HCT116 (cell line): ENCODE measurements around the gene LRRTM4. TPM values are rescaled to one million over a fixed set of nuclear protein-coding genes. Genes with fewer than 3 reads are reported as not detected.

ENCODE experiments used
- ATAC-seq: fragments of 200-7000 bp; cut with Tn5 transposase; 2 replicates; pipeline ENCODE4 v1.9.1; 2020; ENCODE audit warnings: mild to moderate bottlenecking, moderate library complexity
- BruUV-seq: library from RNA; stranded (reverse); fragments of 400-500 nt; replicated peaks from 2 replicates; lab custom pipeline; 2021; lab: Mats Ljungman, UMichigan
- CTCF ChIA-PET: fragments of 300-600 bp; sonication (Branson Sonifier 250); formaldehyde crosslinking; loops from one replicate; lab custom pipeline; 2021; ENCODE audit warnings: antibody characterized with exemption; lab: Charles Lee
- POLR2A ChIA-PET: fragments of 300-600, 350-600 bp; sonication (Branson Sonifier 250); formaldehyde crosslinking; loops from one replicate; lab custom pipeline; 2021; ENCODE audit warnings: antibody characterized with exemption; lab: Charles Lee
- RAD21 ChIA-PET, 2 experiments: fragments of 300-600 bp; sonication (Branson Sonifier 250); formaldehyde crosslinking; loops; one replicate each; lab custom pipeline; 2023; ENCODE audit warnings: low total read pairs in 2 of 2; ENCODE audit not compliant: uncharacterized antibody in 2 of 2, unreplicated experiment in 2 of 2, low non-redundant PET in 1 of 2; lab: Charles Lee
- DNase-seq: peaks from one replicate; pipeline ENCODE4 v3.0.0-alpha.2; 2010; ENCODE audit warnings: low read depth, low spot score
- H2AFZ ChIP-seq: fragments of 200-600 bp; shearing (Covaris generic), sonication (generic); 2 replicates; pipeline ENCODE4 v1.6.1; 2017; ENCODE audit warnings: low read depth, mixed run types, mixed read lengths, antibody characterized with exemption, low read length; ENCODE audit not compliant: poor library complexity, severe bottlenecking
- H3K27ac ChIP-seq: 2 replicates; pipeline ENCODE4 v1.5.1; 2012; ENCODE audit warnings: low read depth, low read length
- H3K27me3 ChIP-seq: fragments of 200-600 bp; sonication (generic); 2 replicates; pipeline ENCODE4 v1.6.1; 2016; ENCODE audit warnings: mixed run types, low read length, mixed read lengths; ENCODE audit not compliant: insufficient read depth
- H3K36me3 ChIP-seq, 2 experiments: fragments of 200-500 bp in 1 of 2; fragments of 200-600 bp in 1 of 2; sonication (Bioruptor generic) in 1 of 2; sonication (generic) in 1 of 2; 2 replicates each; pipeline versions ENCODE4 v1.5.1 to v1.6.1; 2014 to 2016; ENCODE audit warnings: low read length in 2 of 2, inconsistent platforms in 1 of 2, mixed read lengths in 1 of 2, mixed run types in 1 of 2; ENCODE audit not compliant: insufficient read depth in 2 of 2, control insufficient read depth in 1 of 2
- H3K4me1 ChIP-seq, 2 experiments: fragments of 200-600 bp in 1 of 2; sonication (generic) in 1 of 2; 2 replicates each; pipeline versions ENCODE4 v1.5.1 to v1.6.1; 2012 to 2017; ENCODE audit warnings: low read length in 2 of 2, inconsistent platforms in 1 of 2, mild to moderate bottlenecking in 1 of 2, mixed read lengths in 1 of 2, mixed run types in 1 of 2, moderate library complexity in 1 of 2; ENCODE audit not compliant: insufficient read depth in 2 of 2, control insufficient read depth in 1 of 2
- H3K4me2 ChIP-seq: fragments of 200-600 bp; sonication (generic); 2 replicates; pipeline ENCODE4 v1.6.1; 2017; ENCODE audit warnings: mixed run types, low read length, mixed read lengths
- H3K4me3 ChIP-seq, 2 experiments: fragments of 200-600 bp in 1 of 2; sonication (generic) in 1 of 2; replicated peaks in 1 of 2; 2 replicates each; pipeline ENCODE4 v1.5.1; 2011 to 2016; ENCODE audit warnings: low read length in 2 of 2, control low read depth in 1 of 2, low read depth in 1 of 2, mild to moderate bottlenecking in 1 of 2, mixed read lengths in 1 of 2, mixed run types in 1 of 2
- H3K79me2 ChIP-seq: fragments of 200-600 bp; sonication (generic); 2 replicates; pipeline ENCODE4 v1.6.1; 2017; ENCODE audit warnings: mild to moderate bottlenecking, mixed run types, low read length, moderate library complexity, mixed read lengths; ENCODE audit not compliant: insufficient read depth
- H3K9ac ChIP-seq: fragments of 200-600 bp; sonication (generic); 2 replicates; pipeline ENCODE4 v1.6.1; 2016; ENCODE audit warnings: low read length, mixed read lengths
- H3K9me2 ChIP-seq: fragments of 200-600 bp; sonication (generic), shearing (Covaris generic); 2 replicates; pipeline ENCODE4 v1.6.1; 2017; ENCODE audit warnings: mixed run types, mild to moderate bottlenecking, moderate library complexity; ENCODE audit not compliant: insufficient read depth
- H3K9me3 ChIP-seq, 2 experiments: fragments of 200-500 bp in 1 of 2; fragments of 200-600 bp in 1 of 2; sonication (Bioruptor generic) in 1 of 2; sonication (generic) in 1 of 2; 2 replicates each; pipeline ENCODE4 v1.6.1; 2014 to 2017; ENCODE audit warnings: low read length in 2 of 2, mixed read lengths in 2 of 2, inconsistent platforms in 1 of 2, low read depth in 1 of 2, mild to moderate bottlenecking in 1 of 2, mixed run types in 1 of 2, moderate library complexity in 1 of 2; ENCODE audit not compliant: control insufficient read depth in 1 of 2, insufficient read depth in 1 of 2
- H4K20me1 ChIP-seq: fragments of 200-600 bp; sonication (generic), shearing (Covaris generic); 2 replicates; pipeline ENCODE4 v1.6.1; 2017; ENCODE audit warnings: mixed run types, mild to moderate bottlenecking, moderate library complexity; ENCODE audit not compliant: insufficient read depth
- CBX3 ChIP-seq: IDR thresholded peaks from 2 replicates; pipeline ENCODE4 v1.6.1; 2012; ENCODE audit warnings: low read depth
- ELF1 ChIP-seq: IDR thresholded peaks from 2 replicates; pipeline ENCODE4 v1.6.1; 2012; ENCODE audit warnings: low read depth, borderline replicate concordance
- EZH2 ChIP-seq: fragments of 200-600 bp; sonication (generic); IDR thresholded peaks from 2 replicates; pipeline ENCODE4 v1.6.1; 2017; ENCODE audit warnings: antibody characterized with exemption, mixed run types
- EZH2phosphoT487 ChIP-seq: fragments of 200-600 bp; IDR thresholded peaks from 2 replicates; pipeline ENCODE4 v1.6.1; 2018; ENCODE audit warnings: antibody characterized with exemption, borderline replicate concordance
- JUND ChIP-seq: IDR thresholded peaks from 2 replicates; pipeline ENCODE4 v1.6.1; 2012
- POLR2AphosphoS5 ChIP-seq: IDR thresholded peaks from 2 replicates; pipeline ENCODE4 v1.6.1; 2011; ENCODE audit warnings: mild to moderate bottlenecking, low read depth, low read length, moderate library complexity
- SIN3A ChIP-seq: IDR thresholded peaks from 2 replicates; pipeline ENCODE4 v1.6.1; 2012; ENCODE audit warnings: low read depth
- SP1 ChIP-seq: IDR thresholded peaks from 2 replicates; pipeline ENCODE4 v1.6.1; 2012; ENCODE audit warnings: low read depth
- YY1 ChIP-seq: IDR thresholded peaks from 2 replicates; pipeline ENCODE4 v1.6.1; 2011; ENCODE audit warnings: low read length, low read depth, moderate library complexity, mild to moderate bottlenecking; ENCODE audit not compliant: insufficient replicate concordance; ENCODE audit errors: extremely low read depth
- ZFX ChIP-seq: fragments of 450-650 bp; IDR thresholded peaks from 2 replicates; pipeline ENCODE4 v1.6.1; 2017
- intact Hi-C: fragments of 100-400 bp; cut with micrococcal nuclease; formaldehyde crosslinking; loops from 2 replicates; pipeline ENCODE4 v1.10.0; 2022
- total RNA-seq: library from RNA; stranded (reverse); gene quantifications from one replicate; pipeline ENCODE4 v1.2.1, GENCODE V29; 2021; ENCODE audit not compliant: unreplicated experiment
- TF ChIP-seq, protein P1 (sequence below): IDR thresholded peaks from 2 replicates; pipeline ENCODE4 v1.6.1; 2012
- TF ChIP-seq, protein P2 (sequence below): IDR thresholded peaks from 2 replicates; pipeline ENCODE4 v1.6.1; 2012
- TF ChIP-seq, protein P3 (sequence below): IDR thresholded peaks from 2 replicates; pipeline ENCODE4 v1.6.1; 2011; ENCODE audit warnings: mild to moderate bottlenecking, low read length, moderate library complexity; ENCODE audit not compliant: insufficient replicate concordance; ENCODE audit errors: extremely low read depth
- TF ChIP-seq, protein P4 (sequence below), 3 experiments: fragments of 200-600 bp in 1 of 3; sonication (generic) in 1 of 3; IDR thresholded peaks in 2 of 3; conservative IDR thresholded peaks in 1 of 3; 2 replicates each; pipeline ENCODE4 v1.5.1; 2012 to 2017; ENCODE audit warnings: low read depth in 2 of 3, low read length in 2 of 3, antibody characterized with exemption in 1 of 3, borderline replicate concordance in 1 of 3, control low read depth in 1 of 3, mild to moderate bottlenecking in 1 of 3, mixed read lengths in 1 of 3, mixed run types in 1 of 3, moderate library complexity in 1 of 3; ENCODE audit not compliant: insufficient read depth in 1 of 3

The LRRTM4 gene
- total RNA-seq, 1 experiment from 2014 or later = 0.25 TPM

DNA sequence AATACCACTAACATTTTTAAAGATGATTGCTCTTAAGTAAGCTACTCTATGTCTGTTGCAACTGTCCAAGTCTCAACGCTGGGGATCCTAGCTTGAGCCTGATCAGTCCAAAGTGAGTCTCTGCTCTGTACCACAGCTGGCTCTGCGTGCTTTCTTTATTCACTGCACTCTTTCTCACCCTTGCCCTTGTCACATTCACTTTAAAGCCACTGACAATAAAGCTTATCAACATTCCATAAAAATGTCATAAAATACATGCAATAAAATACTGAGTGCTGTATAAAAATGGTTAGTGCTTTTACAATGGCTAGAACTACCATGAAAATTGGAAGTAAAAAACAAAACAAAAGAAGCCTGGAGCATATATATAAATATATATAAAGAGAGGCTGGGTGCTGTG is 45.5 kb upstream of the LRRTM4 start:
- DNase-seq (no peak), ATAC-seq (no peak)
- BruUV-seq = no TSS peak
- ChIA-PET RAD21 (no interaction called here), POLR2A (no interaction called here), CTCF (no interaction called here)
- H2AFZ ChIP-seq = no peak overlapping the region
- intact Hi-C loops = no loop called here
- H3K4me2 ChIP-seq = no peak overlapping the region
- H3K9me2 ChIP-seq = no peaks in the 10 kb centered on the region
- no peaks in the 10 kb centered on the region for H3K27me3 ChIP-seq
- no peaks in the 10 kb centered on the region for H3K79me2 ChIP-seq
- H4K20me1 ChIP-seq = no peaks in the 10 kb centered on the region
- H3K36me3 ChIP-seq = no peaks in the 10 kb centered on the region
- no peak overlapping the region for H3K27ac ChIP-seq
- no peak overlapping the region for H3K9ac ChIP-seq
- TF ChIP-seq ZFX (no peak), SIN3A (no peak), POLR2AphosphoS5 (no peak), SP1 (no peak), YY1 (no peak), EZH2phosphoT487 (no peak), EZH2 (no peak), ELF1 (no peak), JUND (no peak), CBX3 (no peak)
- TF ChIP-seq, protein P1, sequence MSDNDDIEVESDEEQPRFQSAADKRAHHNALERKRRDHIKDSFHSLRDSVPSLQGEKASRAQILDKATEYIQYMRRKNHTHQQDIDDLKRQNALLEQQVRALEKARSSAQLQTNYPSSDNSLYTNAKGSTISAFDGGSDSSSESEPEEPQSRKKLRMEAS = no peak
- TF ChIP-seq, protein P2, sequence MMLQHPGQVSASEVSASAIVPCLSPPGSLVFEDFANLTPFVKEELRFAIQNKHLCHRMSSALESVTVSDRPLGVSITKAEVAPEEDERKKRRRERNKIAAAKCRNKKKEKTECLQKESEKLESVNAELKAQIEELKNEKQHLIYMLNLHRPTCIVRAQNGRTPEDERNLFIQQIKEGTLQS = no peak
- TF ChIP-seq, protein P3, sequence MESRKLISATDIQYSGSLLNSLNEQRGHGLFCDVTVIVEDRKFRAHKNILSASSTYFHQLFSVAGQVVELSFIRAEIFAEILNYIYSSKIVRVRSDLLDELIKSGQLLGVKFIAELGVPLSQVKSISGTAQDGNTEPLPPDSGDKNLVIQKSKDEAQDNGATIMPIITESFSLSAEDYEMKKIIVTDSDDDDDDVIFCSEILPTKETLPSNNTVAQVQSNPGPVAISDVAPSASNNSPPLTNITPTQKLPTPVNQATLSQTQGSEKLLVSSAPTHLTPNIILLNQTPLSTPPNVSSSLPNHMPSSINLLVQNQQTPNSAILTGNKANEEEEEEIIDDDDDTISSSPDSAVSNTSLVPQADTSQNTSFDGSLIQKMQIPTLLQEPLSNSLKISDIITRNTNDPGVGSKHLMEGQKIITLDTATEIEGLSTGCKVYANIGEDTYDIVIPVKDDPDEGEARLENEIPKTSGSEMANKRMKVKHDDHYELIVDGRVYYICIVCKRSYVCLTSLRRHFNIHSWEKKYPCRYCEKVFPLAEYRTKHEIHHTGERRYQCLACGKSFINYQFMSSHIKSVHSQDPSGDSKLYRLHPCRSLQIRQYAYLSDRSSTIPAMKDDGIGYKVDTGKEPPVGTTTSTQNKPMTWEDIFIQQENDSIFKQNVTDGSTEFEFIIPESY = no peak
- TF ChIP-seq, protein P4, sequence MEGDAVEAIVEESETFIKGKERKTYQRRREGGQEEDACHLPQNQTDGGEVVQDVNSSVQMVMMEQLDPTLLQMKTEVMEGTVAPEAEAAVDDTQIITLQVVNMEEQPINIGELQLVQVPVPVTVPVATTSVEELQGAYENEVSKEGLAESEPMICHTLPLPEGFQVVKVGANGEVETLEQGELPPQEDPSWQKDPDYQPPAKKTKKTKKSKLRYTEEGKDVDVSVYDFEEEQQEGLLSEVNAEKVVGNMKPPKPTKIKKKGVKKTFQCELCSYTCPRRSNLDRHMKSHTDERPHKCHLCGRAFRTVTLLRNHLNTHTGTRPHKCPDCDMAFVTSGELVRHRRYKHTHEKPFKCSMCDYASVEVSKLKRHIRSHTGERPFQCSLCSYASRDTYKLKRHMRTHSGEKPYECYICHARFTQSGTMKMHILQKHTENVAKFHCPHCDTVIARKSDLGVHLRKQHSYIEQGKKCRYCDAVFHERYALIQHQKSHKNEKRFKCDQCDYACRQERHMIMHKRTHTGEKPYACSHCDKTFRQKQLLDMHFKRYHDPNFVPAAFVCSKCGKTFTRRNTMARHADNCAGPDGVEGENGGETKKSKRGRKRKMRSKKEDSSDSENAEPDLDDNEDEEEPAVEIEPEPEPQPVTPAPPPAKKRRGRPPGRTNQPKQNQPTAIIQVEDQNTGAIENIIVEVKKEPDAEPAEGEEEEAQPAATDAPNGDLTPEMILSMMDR (IDR thresholded peaks at IDR 0.05 in 2 of 3, conservative IDR thresholded peaks at IDR 0.05 in 1 of 3; ENCODE audit: borderline replicate concordance in 1 of 3, insufficient read depth in 1 of 3, low read depth in 2 of 3, low read length in 2 of 3) = no peak
- peaks cover 18 to 19% of the 10 kb centered on the region in 2 experiments; a peak in 2 of 4 replicates for H3K9me3 ChIP-seq
- H3K4me1 ChIP-seq = no peaks in the 10 kb centered on the region
- no peak overlapping the region for H3K4me3 ChIP-seq
